Skeletal muscle satellite cell (primary cell): Measurements from ENCODE around the gene ACBD6.

Experiments
- H3K27me3 ChIP-seq: 2 replicates; pipeline ENCODE4 v1.7.0; 2013; ENCODE audit warnings: low read length; ENCODE audit not compliant: control insufficient read depth, insufficient read depth
- H3K36me3 ChIP-seq: 2 replicates; pipeline ENCODE4 v1.7.0; 2013; ENCODE audit warnings: mild to moderate bottlenecking, control low read depth, low read length; ENCODE audit not compliant: insufficient read depth
- H3K4me1 ChIP-seq: 2 replicates; pipeline ENCODE4 v1.7.0; 2013; ENCODE audit warnings: low read length; ENCODE audit not compliant: control insufficient read depth, insufficient read depth
- H3K4me2 ChIP-seq: 2 replicates; pipeline ENCODE4 v1.7.0; 2013; ENCODE audit warnings: mild to moderate bottlenecking, low read length
- H3K4me3 ChIP-seq: 2 replicates; pipeline ENCODE4 v1.7.0; 2013; ENCODE audit warnings: low read length
- H3K9ac ChIP-seq: 2 replicates; pipeline ENCODE4 v1.7.0; 2013; ENCODE audit warnings: mild to moderate bottlenecking, low read depth, low read length, moderate library complexity
- H3K9me3 ChIP-seq: replicated peaks from 2 replicates; pipeline ENCODE4 v1.7.0; 2013; ENCODE audit warnings: mild to moderate bottlenecking, control low read depth, low read length

ACBD6 gene

GRCh38 chr1:180254496-180254819 is 247.9 kb downstream of the ACBD6 start:
- H3K27me3 ChIP-seq: peaks cover 32% of the 10 kb centered on the region
- H3K9me3 ChIP-seq: no peaks in the 10 kb centered on the region
- H3K4me2 ChIP-seq: no peak overlapping the region
- H3K4me1 ChIP-seq: no peaks in the 10 kb centered on the region
- no peaks in the 10 kb centered on the region for H3K36me3 ChIP-seq
- no peak overlapping the region for H3K9ac ChIP-seq
- H3K4me3 ChIP-seq: no peak overlapping the region

GRCh38 chr1:180253585-180254495 is 248.5 kb downstream of the ACBD6 start:
- peaks cover 33% of the 10 kb centered on the region for H3K27me3 ChIP-seq
- no peak overlapping the region for H3K9ac ChIP-seq

GRCh38 chr1:180252638-180253536 is 249.5 kb downstream of the ACBD6 start:
- Histone ChIP-seq H3K4me2 (no peak overlapping the region), H3K4me1 (no peaks in the 10 kb centered on the region), H3K27me3 (peaks cover 35% of the 10 kb centered on the region), H3K36me3 (no peaks in the 10 kb centered on the region), H3K9ac (no peak overlapping the region), H3K9me3 (no peaks in the 10 kb centered on the region), H3K4me3 (no peak overlapping the region)

More at GRCh38 chr1:180253585-180254495, 248.5 kb downstream of the ACBD6 start:
- H3K4me3 ChIP-seq: no peak overlapping the region
- no peaks in the 10 kb centered on the region for H3K9me3 ChIP-seq
- H3K4me2 ChIP-seq: no peak overlapping the region
- H3K4me1 ChIP-seq: no peaks in the 10 kb centered on the region
- H3K36me3 ChIP-seq: no peaks in the 10 kb centered on the region

- Histone ChIP-seq H3K27me3 (peaks cover 25% of the 10 kb centered on the region), H3K9ac (no peak overlapping the region), H3K4me3 (no peak overlapping the region), H3K9me3 (no peaks in the 10 kb centered on the region), H3K4me2 (no peak overlapping the region), H3K4me1 (peaks cover 2% of the 10 kb centered on the region), H3K36me3 (no peaks in the 10 kb centered on the region)
Observed at GRCh38 chr1:180251526-180252305, 250.7 kb downstream of the ACBD6 start.

- no peaks in the 10 kb centered on the region for H3K9me3 ChIP-seq
- peaks cover 19% of the 10 kb centered on the region for H3K27me3 ChIP-seq
- H3K36me3 ChIP-seq: no peaks in the 10 kb centered on the region
- no peak overlapping the region for H3K4me2 ChIP-seq
- H3K4me3 ChIP-seq: no peak overlapping the region
- no peak overlapping the region for H3K9ac ChIP-seq
- peaks cover 3% of the 10 kb centered on the region for H3K4me1 ChIP-seq
Observed at GRCh38 chr1:180250883-180251509, 251.4 kb downstream of the ACBD6 start.

- Histone ChIP-seq H3K27me3 (peaks cover 19% of the 10 kb centered on the region), H3K4me2 (no peak overlapping the region), H3K4me3 (no peak overlapping the region), H3K4me1 (peaks cover 3% of the 10 kb centered on the region), H3K9ac (no peak overlapping the region), H3K36me3 (no peaks in the 10 kb centered on the region), H3K9me3 (no peaks in the 10 kb centered on the region)
Observed at GRCh38 chr1:180250499-180250770, 251.9 kb downstream of the ACBD6 start.

GRCh38 chr1:180249725-180250498 is 252.5 kb downstream of the ACBD6 start:
- Histone ChIP-seq H3K9me3 (no peaks in the 10 kb centered on the region), H3K4me2 (no peak overlapping the region), H3K9ac (no peak overlapping the region), H3K4me3 (no peak overlapping the region), H3K4me1 (peaks cover 3% of the 10 kb centered on the region), H3K27me3 (peaks cover 19% of the 10 kb centered on the region), H3K36me3 (no peaks in the 10 kb centered on the region)

- H3K4me2 ChIP-seq: no peak overlapping the region
- peaks cover 3% of the 10 kb centered on the region for H3K4me1 ChIP-seq
- peaks cover 28% of the 10 kb centered on the region for H3K27me3 ChIP-seq
- H3K9ac ChIP-seq: no peak overlapping the region
- no peak overlapping the region for H3K4me3 ChIP-seq
- no peaks in the 10 kb centered on the region for H3K36me3 ChIP-seq
- H3K9me3 ChIP-seq: no peaks in the 10 kb centered on the region
Observed at GRCh38 chr1:180248731-180249681, 253.4 kb downstream of the ACBD6 start.

- H3K4me2 ChIP-seq: no peak overlapping the region
- peaks cover 31% of the 10 kb centered on the region for H3K27me3 ChIP-seq
- no peaks in the 10 kb centered on the region for H3K36me3 ChIP-seq
- peaks cover 3% of the 10 kb centered on the region for H3K4me1 ChIP-seq
- H3K9ac ChIP-seq: no peak overlapping the region
- H3K4me3 ChIP-seq: no peak overlapping the region
- no peaks in the 10 kb centered on the region for H3K9me3 ChIP-seq
Observed at GRCh38 chr1:180248176-180248575, 254.2 kb downstream of the ACBD6 start.

- Histone ChIP-seq H3K4me2 (no peak overlapping the region), H3K36me3 (no peaks in the 10 kb centered on the region), H3K9me3 (no peaks in the 10 kb centered on the region), H3K4me3 (no peak overlapping the region), H3K4me1 (peaks cover 3% of the 10 kb centered on the region), H3K9ac (no peak overlapping the region), H3K27me3 (peaks cover 36% of the 10 kb centered on the region)
Observed at GRCh38 chr1:180247580-180247979, 254.8 kb downstream of the ACBD6 start.
